SHP77 (cell line): Measurements from ENCODE around the gene MROH7.

Source experiments
- DNase-seq, 2 experiments: peaks; one replicate each; lab custom pipeline; 2025; lab: John Stamatoyannopoulos, UW

The MROH7 gene

DNA sequence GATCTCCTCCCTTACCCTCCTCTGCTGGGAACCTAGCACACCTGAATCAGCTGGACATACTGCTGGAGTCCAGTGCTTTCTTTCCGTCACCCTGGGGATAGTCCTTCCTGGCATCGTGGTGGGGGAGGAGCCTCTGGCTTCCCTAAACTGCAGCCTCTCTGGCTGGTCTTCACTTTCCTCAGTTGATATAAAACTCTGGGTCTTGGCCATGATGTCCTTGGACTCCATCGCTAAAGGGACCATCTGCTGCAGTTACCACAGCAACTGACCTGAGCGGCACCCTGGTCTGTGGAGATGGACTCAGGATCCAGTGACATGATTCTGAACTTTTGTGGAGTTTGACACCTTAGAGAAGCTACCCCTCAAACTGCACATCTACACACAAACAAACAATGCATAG lies 99.9 kb downstream of the MROH7 start:
- no peak for DNase-seq

DNA sequence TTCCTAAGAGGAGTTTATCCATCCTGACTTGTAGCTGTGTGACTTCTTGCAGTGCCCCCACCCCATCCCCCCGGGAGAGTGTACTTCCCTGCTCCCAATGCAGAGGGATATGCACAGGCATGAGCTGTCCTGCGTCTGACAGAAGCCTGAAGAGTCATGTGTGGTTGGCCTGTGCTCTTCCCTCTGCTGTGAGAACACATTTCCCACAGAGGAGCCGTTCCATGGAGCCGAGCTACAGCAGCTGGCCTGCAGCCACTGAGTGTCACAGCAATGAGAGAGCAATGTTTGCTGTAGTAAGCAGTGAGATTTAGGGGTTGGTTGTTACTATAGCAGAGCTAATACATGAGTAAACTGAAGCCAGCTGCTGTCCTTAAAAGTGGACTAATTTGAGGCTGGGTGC lies 100.7 kb downstream of the MROH7 start:
- no peak for DNase-seq

DNA sequence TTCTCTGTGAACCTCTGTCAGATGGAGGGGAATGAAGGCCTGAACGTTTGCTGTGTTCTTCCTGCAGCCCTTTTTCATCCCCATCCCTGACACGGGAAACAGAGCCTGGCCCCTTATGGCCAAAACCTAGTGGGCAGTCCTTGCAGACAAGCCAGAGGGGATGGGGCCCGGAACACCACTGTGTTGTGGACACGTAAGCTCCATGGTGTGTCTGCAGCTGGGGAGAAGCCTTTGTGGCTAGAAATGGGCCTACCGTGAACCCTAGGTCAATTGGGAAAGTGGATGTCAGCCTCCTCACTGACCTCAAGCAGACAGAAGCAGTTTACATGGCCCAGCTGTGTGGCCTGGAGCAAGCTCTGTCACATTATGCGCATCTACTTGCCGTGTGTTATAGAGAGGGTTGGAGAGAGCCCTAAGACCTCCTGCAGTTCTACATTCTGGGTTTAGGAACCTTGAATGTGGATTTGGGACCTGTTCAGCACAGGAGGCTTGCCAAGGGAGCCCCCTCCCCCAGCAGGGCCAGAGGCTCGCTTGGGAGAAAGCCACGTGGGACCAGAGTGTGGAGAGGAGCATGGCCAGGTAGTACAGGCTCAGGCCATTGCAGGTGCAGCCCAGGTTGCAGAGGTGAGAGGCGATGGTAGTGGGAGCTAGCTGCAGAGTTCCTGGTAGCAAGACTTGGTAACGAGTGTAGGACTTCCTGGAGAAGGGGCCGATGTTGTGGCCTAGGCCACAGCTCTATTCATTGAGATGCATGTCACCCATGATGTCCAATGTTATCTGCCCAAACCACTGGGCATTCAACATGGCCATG lies 102.0 kb downstream of the MROH7 start:
- DNase-seq: no peak

DNA sequence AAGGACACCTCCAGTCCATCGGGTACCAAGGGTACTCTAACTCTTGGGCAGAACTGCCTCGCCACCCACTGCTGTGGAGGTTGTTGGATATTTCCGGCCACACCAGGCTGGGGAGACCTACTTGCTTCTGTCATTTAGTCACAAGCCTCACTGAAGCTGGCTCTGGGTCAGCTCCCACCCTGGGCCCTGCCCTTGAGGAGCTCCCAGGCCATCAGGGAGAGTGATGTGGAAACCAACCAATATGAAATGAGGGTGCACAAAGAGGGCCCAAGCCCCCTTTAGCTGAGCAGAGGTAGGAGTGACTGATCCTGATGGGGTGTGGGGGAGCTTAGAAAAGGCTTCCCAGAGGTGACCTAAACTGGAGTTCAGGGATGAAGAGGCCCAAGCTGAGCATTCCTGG lies 103.1 kb downstream of the MROH7 start:
- DNase-seq: no peak

DNA sequence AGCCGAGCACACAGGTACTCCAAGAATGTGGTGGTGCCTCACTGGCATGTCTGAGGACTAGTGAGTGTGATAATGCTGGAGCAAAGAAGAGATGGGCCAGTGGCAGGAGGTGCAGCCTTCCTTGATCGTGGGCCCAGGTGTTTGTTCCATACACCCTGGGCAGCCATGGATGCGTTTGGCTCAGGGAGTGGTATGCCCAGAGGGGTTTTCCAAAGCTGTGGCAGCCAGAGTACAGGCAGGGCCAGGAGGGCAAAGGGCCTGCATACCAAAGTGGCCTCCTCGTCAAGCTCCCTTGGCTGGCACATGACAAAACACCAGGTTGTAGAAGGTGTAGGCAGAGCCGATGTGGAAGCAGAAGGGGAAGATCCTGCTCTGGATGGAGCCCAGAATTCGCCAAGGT lies 103.7 kb downstream of the MROH7 start:
- no peak for DNase-seq

DNA sequence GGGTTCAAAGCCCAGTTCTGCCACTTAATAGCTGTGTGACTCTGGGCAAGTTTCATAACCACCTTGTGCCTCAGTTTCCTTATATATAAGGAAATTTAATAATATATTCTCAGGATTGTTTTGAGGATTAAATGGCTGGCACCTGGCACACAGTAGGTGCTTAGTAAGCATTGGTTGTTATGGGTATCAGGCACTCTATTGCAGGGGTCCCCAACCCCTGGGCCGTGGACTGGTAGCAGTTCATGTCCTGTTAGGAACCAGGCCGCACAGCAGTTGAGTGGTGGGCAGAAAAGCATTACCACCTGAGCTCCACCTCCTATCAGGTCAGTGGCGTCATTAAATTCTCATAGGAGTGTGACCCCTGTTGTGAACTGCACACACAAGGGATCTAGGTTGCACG lies 104.3 kb downstream of the MROH7 start:
- no peak for DNase-seq

DNA sequence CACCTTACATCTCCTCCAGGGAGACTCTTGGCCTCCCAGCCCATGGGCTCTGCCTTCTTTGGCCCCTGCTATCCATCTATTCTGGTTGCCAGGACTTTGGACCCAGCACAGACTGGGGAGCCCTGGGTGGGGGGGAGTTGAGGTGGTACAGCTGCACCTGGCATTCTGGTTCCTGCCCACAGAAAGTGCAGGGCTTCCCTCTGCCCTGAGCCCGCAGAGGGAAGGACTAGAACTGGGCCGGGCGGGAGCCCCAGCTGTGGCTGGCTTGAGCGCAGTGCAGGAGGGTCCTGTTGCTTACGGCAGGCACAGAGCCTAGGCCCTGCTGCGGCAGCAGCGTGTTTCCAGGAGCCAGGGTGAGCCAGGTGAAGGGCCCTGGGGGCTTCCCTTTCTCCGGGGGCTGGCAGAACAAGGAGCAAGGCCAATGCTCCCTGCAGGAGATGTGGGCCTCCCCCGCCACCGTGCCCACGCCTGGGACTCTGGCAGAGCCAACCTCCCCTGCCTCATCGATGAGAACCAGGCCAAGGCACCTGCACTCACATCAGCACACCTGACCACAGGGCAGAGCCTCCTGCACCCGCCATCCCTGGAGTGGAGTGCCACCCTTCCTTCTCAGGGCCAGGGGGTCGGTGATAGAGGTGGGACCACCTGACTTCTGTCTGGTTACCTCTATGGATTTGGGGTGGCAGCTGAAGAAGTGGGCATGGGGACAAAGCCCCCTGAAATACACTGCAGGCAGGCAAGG lies 106.7 kb downstream of the MROH7 start:
- DNase-seq: no peak

DNA sequence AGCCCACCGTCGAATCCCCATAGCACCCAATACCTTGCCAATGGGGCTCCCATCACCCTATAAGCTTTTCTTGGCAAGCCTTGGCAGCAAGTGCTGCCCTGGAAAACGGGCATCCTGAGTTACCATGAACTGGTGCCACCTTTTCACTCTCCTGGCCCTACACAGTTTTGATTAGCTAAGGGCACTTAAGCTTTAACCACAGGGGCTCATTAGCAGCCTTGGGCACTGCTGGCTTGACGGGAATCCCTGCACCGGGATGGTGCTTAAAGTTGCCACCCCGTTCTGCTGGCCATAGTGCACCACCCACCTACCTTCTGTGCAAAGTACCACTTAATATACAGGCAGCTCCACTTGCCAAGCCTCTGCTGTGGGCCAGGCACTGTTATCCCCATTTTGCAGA lies 109.0 kb downstream of the MROH7 start:
- DNase-seq: no peak

DNA sequence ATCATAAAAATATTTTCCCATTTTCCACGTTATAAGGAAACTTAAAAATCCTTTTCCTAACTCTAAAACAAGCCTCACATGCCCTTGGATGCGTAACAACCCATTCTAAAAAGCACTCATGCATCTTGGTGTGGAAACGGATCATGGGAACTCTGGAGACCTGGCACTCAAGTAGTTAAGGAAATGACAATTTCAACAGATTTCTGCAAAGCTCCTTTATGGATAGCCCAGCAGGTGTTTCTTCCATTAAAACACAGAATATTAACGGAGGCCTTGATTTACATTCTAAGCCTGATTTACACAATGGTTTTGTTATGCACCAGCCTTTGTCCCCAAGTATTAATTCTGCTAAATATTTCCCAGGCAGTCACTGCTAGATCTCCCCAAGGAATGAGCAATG lies 109.8 kb downstream of the MROH7 start:
- no peak for DNase-seq

DNA sequence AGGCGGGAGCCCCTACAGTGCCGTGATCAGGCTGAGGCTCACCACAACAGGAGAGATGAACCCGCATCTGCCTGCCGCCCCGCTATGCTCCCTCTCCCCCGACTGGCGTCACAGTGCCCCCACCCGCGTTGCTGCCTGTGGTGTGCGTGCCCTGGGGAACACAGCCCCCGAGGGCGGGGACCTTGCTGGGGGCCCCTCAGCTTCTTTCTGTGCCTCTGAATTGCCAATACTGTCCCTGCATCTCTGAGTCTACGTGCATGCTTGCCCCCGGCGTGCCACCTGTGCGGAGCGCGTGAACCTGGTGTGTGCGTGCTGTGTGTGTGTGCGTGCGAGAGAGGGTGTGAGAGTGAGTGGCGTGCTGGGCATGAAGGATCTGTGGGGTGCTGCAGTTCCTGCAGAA lies 112.5 kb downstream of the MROH7 start:
- no peak for DNase-seq

DNA sequence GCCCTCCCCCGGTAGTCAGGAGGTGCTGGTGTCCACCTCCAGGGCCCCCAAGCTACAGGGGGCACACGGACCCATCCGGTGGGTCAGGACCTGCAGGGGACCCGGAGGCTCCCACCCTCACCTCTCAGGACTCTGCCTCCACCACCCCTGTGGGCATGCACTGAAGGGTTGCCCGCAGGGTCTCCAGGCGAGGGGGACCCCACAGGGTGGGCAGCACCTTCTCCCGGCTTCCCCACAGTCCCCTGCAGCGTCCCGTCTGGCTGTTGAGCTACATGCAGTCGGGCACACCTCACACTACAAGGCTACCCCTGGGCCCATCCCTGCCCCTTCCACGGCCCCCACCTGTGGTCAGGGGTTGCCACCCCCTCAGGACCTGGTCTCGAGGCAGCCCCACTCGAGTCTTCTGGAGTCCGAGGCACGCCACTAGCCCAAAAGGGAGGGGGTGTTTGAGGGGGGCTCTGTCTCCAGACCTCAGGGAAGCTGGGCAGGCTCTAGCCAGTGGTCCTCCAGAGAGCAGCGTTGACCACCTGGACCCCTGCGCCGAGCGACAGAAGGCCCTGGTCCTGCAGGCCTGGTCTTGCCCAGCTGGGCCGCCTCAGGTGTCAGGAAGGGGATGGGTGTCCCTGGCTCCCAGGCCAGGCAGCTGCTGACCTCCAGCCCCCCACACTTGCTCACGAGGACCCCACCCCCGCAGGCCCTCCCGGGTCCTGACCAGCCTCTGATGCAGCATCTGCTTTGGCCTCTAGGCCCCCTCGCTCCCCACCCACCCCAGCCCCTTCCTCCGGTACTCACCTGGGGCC lies 113.1 kb downstream of the MROH7 start:
- DNase-seq: no peak

DNA sequence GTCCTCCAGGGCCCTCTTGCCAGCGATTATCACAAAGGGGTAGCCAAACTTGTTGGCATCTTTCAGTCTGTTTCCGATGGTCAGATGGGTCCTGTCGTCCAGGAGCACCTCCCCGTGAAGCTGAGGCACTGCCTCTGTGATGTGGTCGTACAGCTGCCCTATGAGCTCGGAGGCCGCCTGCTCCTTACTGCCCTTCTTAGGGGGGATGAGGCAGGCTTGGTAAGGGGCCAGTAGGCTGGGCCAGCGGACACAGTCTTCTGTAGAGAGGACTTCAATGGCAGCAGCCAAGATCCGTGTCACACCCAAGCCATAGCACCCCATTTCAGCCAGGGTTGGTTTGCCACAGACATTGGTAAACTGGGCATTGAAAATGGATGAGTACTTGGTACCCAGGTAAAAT lies 116.2 kb downstream of the MROH7 start:
- no peak for DNase-seq

DNA sequence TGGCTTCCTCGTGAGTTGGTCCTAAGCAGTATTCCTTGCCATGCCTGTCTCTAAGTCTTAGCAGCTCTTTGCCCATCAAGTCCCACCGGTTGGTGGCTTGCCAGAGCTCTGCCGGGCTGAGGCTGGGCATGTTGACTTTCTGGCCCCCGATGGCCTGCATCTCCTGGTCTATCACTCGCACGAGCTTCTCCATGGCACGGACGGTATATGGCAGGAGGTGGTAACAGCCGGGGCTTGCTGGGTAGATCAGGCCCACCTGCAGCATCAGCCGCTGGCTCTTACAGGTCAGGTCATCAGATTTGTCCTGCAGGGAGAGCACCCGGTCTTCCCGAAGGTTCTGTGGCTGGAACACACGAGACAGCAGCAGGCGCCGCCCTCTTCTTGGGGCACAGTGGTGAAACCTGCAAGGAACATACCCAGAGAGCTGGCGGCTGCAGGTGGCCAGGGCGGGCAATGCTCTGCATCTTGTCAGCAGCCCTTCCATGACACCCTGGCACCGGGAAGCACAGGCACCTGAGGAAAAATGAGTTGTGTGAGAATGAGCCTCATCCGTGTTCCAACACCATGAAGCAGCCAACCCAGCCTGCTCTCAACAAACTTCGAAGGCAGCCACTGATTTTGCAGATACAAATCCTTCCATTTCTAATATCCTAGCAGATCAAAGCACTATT lies 117.2 kb downstream of the MROH7 start:
- DNase-seq: no peak
